ENCODE measurements around the gene IPMK.
A peak's percentile ranks its signal among the peaks of the same experiment; 100 is the strongest.

The IPMK gene

GRCh38 chr10:58280477-58280876 lies 12.8 kb upstream of the IPMK start:
- Histone ChIP-seq H3K27me3 (ENCODE audit: insufficient read depth, poor library complexity, severe bottlenecking) (no peaks in the 10 kb centered on the region), H3K27ac (replicated peaks) (no peak overlapping the region), H3K4me3 (replicated peaks; ENCODE audit: insufficient read depth, low read length) (no peak overlapping the region)
- TF ChIP-seq REST (IDR thresholded peaks at IDR 0.05; ENCODE audit: insufficient replicate concordance, low read depth) (no peak), GABPA (IDR thresholded peaks at IDR 0.05; ENCODE audit: low read depth) (no peak), CTCF (IDR thresholded peaks at IDR 0.05; ENCODE audit: insufficient read depth, low read length) (no peak), POLR2AphosphoS5 (IDR thresholded peaks at IDR 0.05; ENCODE audit: low read depth) (no peak), SPI1 (IDR thresholded peaks at IDR 0.05; ENCODE audit: borderline replicate concordance, low read depth) (no peak)
- no peak for DNase-seq (ENCODE audit: low read depth in 1 of 2, low spot score in 1 of 2)

GRCh38 chr10:58278962-58279307 lies 11.2 kb upstream of the IPMK start:
- no peaks in the 10 kb centered on the region for H3K27me3 ChIP-seq (ENCODE audit: insufficient read depth, poor library complexity, severe bottlenecking)
- no peak for TF ChIP-seq REST (IDR thresholded peaks at IDR 0.05; ENCODE audit: insufficient replicate concordance, low read depth)
- TF ChIP-seq POLR2AphosphoS5 (IDR thresholded peaks at IDR 0.05; ENCODE audit: low read depth), result no peak
- no peak for TF ChIP-seq CTCF (IDR thresholded peaks at IDR 0.05; ENCODE audit: insufficient read depth, low read length)
- no peak for TF ChIP-seq GABPA (IDR thresholded peaks at IDR 0.05; ENCODE audit: low read depth)
- no peak for TF ChIP-seq SPI1 (IDR thresholded peaks at IDR 0.05; ENCODE audit: borderline replicate concordance, low read depth)

GRCh38 chr10:58278274-58278961 lies 10.7 kb upstream of the IPMK start:
- Histone ChIP-seq H3K27ac (replicated peaks) (peak overlapping the region; percentile 23; the same call in 1 of the 2 replicates), H3K27me3 (ENCODE audit: insufficient read depth, poor library complexity, severe bottlenecking) (no peaks in the 10 kb centered on the region), H3K4me3 (replicated peaks; ENCODE audit: insufficient read depth, low read length) (no peak overlapping the region)
- TF ChIP-seq POLR2AphosphoS5 (IDR thresholded peaks at IDR 0.05; ENCODE audit: low read depth) (0 out of 2 replicates have a peak, but pooled peaks have one; percentile 17), GABPA (IDR thresholded peaks at IDR 0.05; ENCODE audit: low read depth) (no peak)
- peak; percentile 41 to 62 for DNase-seq (ENCODE audit: low read depth in 1 of 2, low spot score in 1 of 2)

More at GRCh38 chr10:58278962-58279307, 11.2 kb upstream of the IPMK start:
- Histone ChIP-seq H3K4me3 (replicated peaks; ENCODE audit: insufficient read depth, low read length) (no peak overlapping the region), H3K27ac (replicated peaks) (peak overlapping the region; percentile 13; the same call in 1 of the 2 replicates)
- no peak for DNase-seq (ENCODE audit: low read depth in 1 of 2, low spot score in 1 of 2)

GRCh38 chr10:58275908-58276307 lies 8.2 kb upstream of the IPMK start:
- no peak for DNase-seq (ENCODE audit: low read depth in 1 of 2, low spot score in 1 of 2)
- TF ChIP-seq POLR2AphosphoS5 (IDR thresholded peaks at IDR 0.05; ENCODE audit: low read depth) (no peak), REST (IDR thresholded peaks at IDR 0.05; ENCODE audit: insufficient replicate concordance, low read depth) (no peak), GABPA (IDR thresholded peaks at IDR 0.05; ENCODE audit: low read depth) (no peak)
- Histone ChIP-seq H3K27me3 (ENCODE audit: insufficient read depth, poor library complexity, severe bottlenecking) (no peaks in the 10 kb centered on the region), H3K4me3 (replicated peaks; ENCODE audit: insufficient read depth, low read length) (no peak overlapping the region), H3K27ac (replicated peaks) (no peak overlapping the region)
